OCI-LY3 (cell line): ENCODE measurements around the gene TMEM255B.

Experiments
- H2AFZ ChIP-seq: fragments of 200-600, 300-600 bp; shearing (Covaris generic); 2 replicates; pipeline ENCODE4 v1.6.0; 2014; ENCODE audit warnings: antibody characterized with exemption, low read depth, low read length
- H3K27ac ChIP-seq: fragments of 200-600, 300-600 bp; sonication (generic); 2 replicates; pipeline ENCODE4 v1.5.1; 2014; ENCODE audit warnings: mild to moderate bottlenecking, low read length, moderate library complexity, mixed read lengths
- H3K27me3 ChIP-seq: fragments of 200-600, 300-600 bp; sonication (generic); 2 replicates; pipeline ENCODE4 v1.6.1; 2014; ENCODE audit warnings: low read depth, low read length, mixed read lengths
- H3K36me3 ChIP-seq: fragments of 200-600, 300-600 bp; sonication (generic); replicated peaks from 2 replicates; pipeline ENCODE3; 2014; ENCODE audit warnings: low read depth, low read length, mixed read lengths
- H3K4me1 ChIP-seq: fragments of 300-600, 200-600 bp; sonication (generic); 2 replicates; pipeline ENCODE4 v1.6.1; 2014; ENCODE audit warnings: low read length, mixed read lengths
- H3K4me2 ChIP-seq: fragments of 200-600, 300-600 bp; sonication (generic); 2 replicates; pipeline ENCODE4 v1.6.1; 2014; ENCODE audit warnings: low read length, mixed read lengths
- H3K4me3 ChIP-seq: fragments of 300-600, 200-600 bp; sonication (generic); 2 replicates; pipeline ENCODE4 v1.5.1; 2014; ENCODE audit warnings: antibody characterized with exemption, mild to moderate bottlenecking, low read length, moderate library complexity
- H3K79me2 ChIP-seq: fragments of 300-600, 200-600 bp; shearing (Covaris generic); 2 replicates; pipeline ENCODE4 v1.6.1; 2014; ENCODE audit warnings: mild to moderate bottlenecking, low read length, mixed read lengths
- H3K9ac ChIP-seq: fragments of 300-600, 200-600 bp; shearing (Covaris generic); 2 replicates; pipeline ENCODE4 v1.6.0; 2014; ENCODE audit warnings: mild to moderate bottlenecking, low read length, moderate library complexity
- H3K9me3 ChIP-seq: fragments of 200-600, 300-600 bp; shearing (Covaris generic); 2 replicates; pipeline ENCODE4 v1.6.1; 2014; ENCODE audit warnings: low read length, mixed read lengths; ENCODE audit not compliant: insufficient read depth
- H4K20me1 ChIP-seq: fragments of 200-600, 300-600 bp; sonication (generic); 2 replicates; pipeline ENCODE4 v1.6.1; 2016; ENCODE audit warnings: low read length, mixed read lengths; ENCODE audit not compliant: insufficient read depth
- CTCF ChIP-seq: fragments of 200-600, 300-600 bp; sonication (generic); IDR thresholded peaks from 2 replicates; pipeline ENCODE4 v1.5.1; 2014; ENCODE audit warnings: antibody characterized with exemption, low read length, low read depth
- EZH2phosphoT487 ChIP-seq: fragments of 200-600 bp; shearing (Covaris generic); IDR thresholded peaks from 2 replicates; pipeline ENCODE4 v1.6.1; 2018; ENCODE audit warnings: antibody characterized with exemption, mixed run types, low read depth

Gene TMEM255B

DNA sequence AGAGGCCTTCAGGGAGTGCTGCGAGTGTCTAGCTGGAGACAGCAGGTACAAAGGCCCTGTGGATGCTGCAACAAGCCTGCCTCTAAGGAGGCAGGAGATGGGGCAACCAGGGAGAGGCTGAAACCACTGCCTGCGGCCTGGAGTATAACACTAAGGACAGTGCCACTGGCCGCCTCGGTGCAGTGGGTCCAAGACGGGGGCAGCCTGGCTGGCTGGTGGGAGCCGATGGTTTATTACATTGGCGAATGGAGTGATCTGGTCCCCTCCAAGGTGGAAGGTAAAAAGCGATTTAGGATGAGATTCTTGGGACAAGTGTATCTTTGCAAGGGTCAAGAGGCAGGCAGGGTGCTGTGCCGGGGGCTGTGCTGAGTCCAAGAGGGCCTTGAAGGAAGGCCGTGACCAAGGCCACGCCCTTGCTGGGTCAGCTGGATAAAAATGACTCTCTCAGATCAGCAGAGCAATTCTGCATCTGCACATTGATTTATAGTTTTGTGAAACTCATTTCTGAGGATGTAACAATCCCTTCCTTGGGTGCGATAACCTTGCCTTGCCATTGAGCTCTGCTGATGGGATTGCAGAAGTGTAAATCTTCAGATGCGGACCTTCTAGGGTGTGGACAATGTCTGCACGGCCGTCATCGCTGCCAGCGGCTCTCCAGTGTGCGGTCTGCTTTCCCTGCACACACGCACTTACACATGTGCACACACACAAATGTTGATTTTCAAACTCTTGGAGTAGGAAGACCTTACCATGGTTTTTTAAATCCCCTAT, 6.0 kb downstream of the TMEM255B start:
- Histone ChIP-seq H3K27me3 (peaks cover 46% of the 10 kb centered on the region), H3K27ac (no peak overlapping the region), H3K4me1 (no peaks in the 10 kb centered on the region)

GRCh38 chr13:113765564-113765910, 6.5 kb downstream of the TMEM255B start:
- no peak overlapping the region for H3K4me3 ChIP-seq
- no peaks in the 10 kb centered on the region for H3K4me1 ChIP-seq
- no peak overlapping the region for H2AFZ ChIP-seq
- no peaks in the 10 kb centered on the region for H4K20me1 ChIP-seq
- H3K79me2 ChIP-seq = no peaks in the 10 kb centered on the region
- H3K9ac ChIP-seq = no peak overlapping the region
- TF ChIP-seq EZH2phosphoT487 = no peak
- no peak overlapping the region for H3K4me2 ChIP-seq
- H3K27me3 ChIP-seq = peaks cover 43% of the 10 kb centered on the region
- no peaks in the 10 kb centered on the region for H3K9me3 ChIP-seq
- no peak overlapping the region for H3K27ac ChIP-seq
- H3K36me3 ChIP-seq = no peaks in the 10 kb centered on the region

More for the DNA sequence above, 6.0 kb downstream of the TMEM255B start:
- Histone ChIP-seq H3K36me3 (no peaks in the 10 kb centered on the region), H4K20me1 (no peaks in the 10 kb centered on the region), H3K4me3 (no peak overlapping the region), H2AFZ (no peak overlapping the region), H3K9me3 (no peaks in the 10 kb centered on the region), H3K4me2 (no peak overlapping the region), H3K9ac (no peak overlapping the region), H3K79me2 (no peaks in the 10 kb centered on the region)
- TF ChIP-seq CTCF (no peak), EZH2phosphoT487 (no peak)

- no peaks in the 10 kb centered on the region for H3K4me1 ChIP-seq
Observed at GRCh38 chr13:113766035-113766800, 7.2 kb downstream of the TMEM255B start.

DNA sequence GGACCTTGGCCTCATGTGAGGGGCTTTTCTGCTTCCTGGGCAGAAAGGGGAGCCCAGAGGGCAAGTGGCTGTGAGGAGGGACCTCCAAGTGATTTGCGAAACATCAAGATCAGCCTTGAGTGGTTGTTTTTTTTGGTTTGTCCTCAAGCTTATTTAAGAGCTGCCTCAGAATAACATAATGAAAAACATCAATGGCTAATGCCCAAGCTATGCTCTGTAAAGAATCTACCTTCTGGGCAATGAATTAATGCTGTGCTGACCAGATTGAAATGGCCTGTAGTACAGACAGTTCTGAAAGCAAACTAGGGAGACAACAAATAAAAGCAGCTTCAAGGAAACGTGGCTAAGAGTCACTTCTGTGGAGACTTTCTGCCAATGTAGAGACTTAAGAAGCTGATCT, 8.3 kb downstream of the TMEM255B start:
- H3K36me3 ChIP-seq = no peaks in the 10 kb centered on the region
- no peak overlapping the region for H3K9ac ChIP-seq
- TF ChIP-seq EZH2phosphoT487 = no peak
- TF ChIP-seq CTCF = no peak
- H3K9me3 ChIP-seq = no peaks in the 10 kb centered on the region
- H3K27ac ChIP-seq = no peak overlapping the region
- no peaks in the 10 kb centered on the region for H3K4me1 ChIP-seq
- H3K4me2 ChIP-seq = no peak overlapping the region
- H4K20me1 ChIP-seq = no peaks in the 10 kb centered on the region
- no peaks in the 10 kb centered on the region for H3K79me2 ChIP-seq
- no peak overlapping the region for H3K4me3 ChIP-seq
- H3K27me3 ChIP-seq = peaks cover 30% of the 10 kb centered on the region
- no peak overlapping the region for H2AFZ ChIP-seq

More at GRCh38 chr13:113766035-113766800, 7.2 kb downstream of the TMEM255B start:
- no peak overlapping the region for H3K27ac ChIP-seq
- peaks cover 38% of the 10 kb centered on the region for H3K27me3 ChIP-seq
- TF ChIP-seq CTCF (no peak), EZH2phosphoT487 (no peak)
- H3K9me3 ChIP-seq = no peaks in the 10 kb centered on the region
- no peak overlapping the region for H2AFZ ChIP-seq
- no peaks in the 10 kb centered on the region for H4K20me1 ChIP-seq
- H3K36me3 ChIP-seq = no peaks in the 10 kb centered on the region
- no peaks in the 10 kb centered on the region for H3K79me2 ChIP-seq
- H3K4me2 ChIP-seq = no peak overlapping the region
- H3K9ac ChIP-seq = no peak overlapping the region
- no peak overlapping the region for H3K4me3 ChIP-seq
